LNCaP clone FGC (cell line): ENCODE measurements around the gene DUSP16.

Experiments
- DNase-seq: peaks from one replicate; pipeline ENCODE4 v3.0.0-alpha.2; 2011; ENCODE audit warnings: low read depth
- H3K4me3 ChIP-seq: 2 replicates; pipeline ENCODE4 v1.5.1; 2011; ENCODE audit warnings: mild to moderate bottlenecking, low read depth, low read length, control low read depth
- TF ChIP-seq, protein P1 (sequence below): IDR thresholded peaks from 2 replicates; pipeline ENCODE4 v1.5.1; 2012; ENCODE audit warnings: mild to moderate bottlenecking; ENCODE audit not compliant: control insufficient read depth, insufficient read depth; ENCODE audit errors: extremely low read depth

The DUSP16 gene

DNA sequence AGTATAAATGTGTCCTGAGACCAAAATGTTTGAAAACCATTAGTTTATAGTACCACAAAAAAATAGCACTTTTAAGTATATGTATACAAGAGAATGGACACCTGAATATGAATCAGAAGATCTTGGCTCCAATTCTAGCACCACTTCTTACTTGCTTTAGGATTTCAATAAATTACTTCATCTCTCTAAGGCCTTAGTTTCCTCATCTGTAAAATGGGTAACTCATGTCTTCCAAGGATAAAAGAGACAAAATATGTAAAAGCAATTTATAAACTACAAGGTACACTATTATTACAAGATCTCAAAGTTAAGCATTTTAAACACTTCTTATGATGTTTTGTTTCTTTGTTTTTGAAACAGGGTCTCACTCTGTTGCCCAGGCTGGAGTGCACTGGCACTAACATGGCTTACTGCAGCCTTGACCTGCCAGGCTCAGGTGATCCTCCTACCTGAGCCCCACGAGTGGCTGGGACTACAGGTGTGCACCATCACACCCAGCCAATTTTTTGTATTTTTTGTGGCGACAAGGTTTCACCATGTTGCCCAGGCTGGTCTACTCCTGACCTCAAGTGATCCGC is 9.4 kb downstream of the DUSP16 start:
- DNase-seq, result no peak
- no peak overlapping the region for H3K4me3 ChIP-seq
- TF ChIP-seq, protein P1, sequence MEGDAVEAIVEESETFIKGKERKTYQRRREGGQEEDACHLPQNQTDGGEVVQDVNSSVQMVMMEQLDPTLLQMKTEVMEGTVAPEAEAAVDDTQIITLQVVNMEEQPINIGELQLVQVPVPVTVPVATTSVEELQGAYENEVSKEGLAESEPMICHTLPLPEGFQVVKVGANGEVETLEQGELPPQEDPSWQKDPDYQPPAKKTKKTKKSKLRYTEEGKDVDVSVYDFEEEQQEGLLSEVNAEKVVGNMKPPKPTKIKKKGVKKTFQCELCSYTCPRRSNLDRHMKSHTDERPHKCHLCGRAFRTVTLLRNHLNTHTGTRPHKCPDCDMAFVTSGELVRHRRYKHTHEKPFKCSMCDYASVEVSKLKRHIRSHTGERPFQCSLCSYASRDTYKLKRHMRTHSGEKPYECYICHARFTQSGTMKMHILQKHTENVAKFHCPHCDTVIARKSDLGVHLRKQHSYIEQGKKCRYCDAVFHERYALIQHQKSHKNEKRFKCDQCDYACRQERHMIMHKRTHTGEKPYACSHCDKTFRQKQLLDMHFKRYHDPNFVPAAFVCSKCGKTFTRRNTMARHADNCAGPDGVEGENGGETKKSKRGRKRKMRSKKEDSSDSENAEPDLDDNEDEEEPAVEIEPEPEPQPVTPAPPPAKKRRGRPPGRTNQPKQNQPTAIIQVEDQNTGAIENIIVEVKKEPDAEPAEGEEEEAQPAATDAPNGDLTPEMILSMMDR, result no peak

DNA sequence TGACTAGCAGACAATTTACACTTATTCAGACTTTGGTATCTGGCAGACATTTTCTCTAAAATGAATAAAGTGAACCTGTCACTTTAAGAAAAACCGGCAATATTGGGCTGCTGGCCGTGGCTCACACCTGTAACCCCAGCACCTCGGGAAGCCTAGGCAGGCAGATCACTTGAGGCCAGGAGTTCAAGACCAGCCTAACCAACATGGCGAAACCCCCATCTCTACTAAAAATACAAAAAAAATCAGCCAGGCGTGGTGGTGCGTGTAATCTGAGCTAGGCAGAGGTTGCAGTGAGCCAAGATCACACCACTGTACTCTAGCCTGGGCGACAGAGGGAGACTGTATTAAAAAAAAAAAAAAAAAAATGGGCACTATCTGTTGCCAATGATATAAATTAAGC is 11.5 kb downstream of the DUSP16 start:
- TF ChIP-seq, protein P1, result no peak
- H3K4me3 ChIP-seq, result no peak overlapping the region
- no peak for DNase-seq

DNA sequence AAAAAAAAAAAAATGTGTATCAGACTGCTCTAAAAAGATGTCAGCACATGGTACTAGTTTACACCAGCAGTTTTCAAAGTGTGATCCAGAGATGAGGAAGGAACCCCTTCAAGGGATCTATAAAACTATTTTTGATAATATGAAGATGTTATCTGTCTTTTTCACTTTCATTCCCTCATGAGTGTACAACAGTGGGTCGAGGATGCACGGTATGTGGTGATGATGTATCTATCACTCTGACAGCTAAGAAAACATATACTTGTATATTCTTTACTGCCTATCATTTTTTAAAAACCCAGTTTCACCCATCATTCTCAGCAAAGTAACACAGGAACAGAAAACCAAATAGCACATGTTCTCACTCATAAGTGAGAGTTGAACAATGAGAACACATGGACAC is 12.4 kb downstream of the DUSP16 start:
- TF ChIP-seq, protein P1, result no peak
- DNase-seq, result no peak
- no peak overlapping the region for H3K4me3 ChIP-seq

DNA sequence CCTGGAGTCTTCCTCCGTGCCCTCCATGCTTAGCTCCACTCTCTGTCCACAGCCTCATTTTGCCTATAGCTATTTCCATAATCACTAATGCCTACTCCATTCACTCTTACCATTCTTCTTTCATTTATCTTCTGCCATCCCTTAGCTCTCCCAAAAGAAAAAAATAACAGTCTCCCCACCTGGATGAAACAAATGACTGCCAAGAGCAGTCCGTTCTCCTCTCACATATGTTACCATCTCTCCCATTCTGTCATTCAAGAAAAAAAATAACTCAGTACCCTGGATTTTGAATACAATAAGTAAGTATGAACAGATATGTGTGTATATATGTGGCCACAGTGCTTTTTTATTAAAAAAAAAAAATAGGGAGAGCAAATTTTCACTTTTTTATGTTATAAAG is 13.2 kb downstream of the DUSP16 start:
- DNase-seq, result no peak
- TF ChIP-seq, protein P1, result no peak
- no peak overlapping the region for H3K4me3 ChIP-seq

DNA sequence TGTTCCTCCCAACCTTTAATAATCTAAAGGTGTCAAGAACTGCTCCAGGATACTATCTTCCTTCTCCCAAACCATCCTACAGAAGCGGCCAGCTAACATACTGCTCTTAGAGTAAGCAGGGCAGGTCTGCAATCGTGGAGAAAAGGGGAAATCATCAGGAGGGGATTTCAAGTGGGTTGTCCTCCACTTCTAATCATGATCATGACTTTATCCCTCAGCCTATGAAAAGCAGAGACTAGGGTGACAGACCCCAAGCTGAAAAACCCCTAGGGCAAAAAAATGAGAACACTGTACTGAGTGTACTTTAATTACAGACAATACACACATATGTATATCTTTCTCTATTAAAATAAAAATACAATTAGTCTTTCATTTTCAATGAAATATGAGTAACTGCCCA is 13.9 kb downstream of the DUSP16 start:
- no peak overlapping the region for H3K4me3 ChIP-seq
- TF ChIP-seq, protein P1, result no peak
- no peak for DNase-seq

DNA sequence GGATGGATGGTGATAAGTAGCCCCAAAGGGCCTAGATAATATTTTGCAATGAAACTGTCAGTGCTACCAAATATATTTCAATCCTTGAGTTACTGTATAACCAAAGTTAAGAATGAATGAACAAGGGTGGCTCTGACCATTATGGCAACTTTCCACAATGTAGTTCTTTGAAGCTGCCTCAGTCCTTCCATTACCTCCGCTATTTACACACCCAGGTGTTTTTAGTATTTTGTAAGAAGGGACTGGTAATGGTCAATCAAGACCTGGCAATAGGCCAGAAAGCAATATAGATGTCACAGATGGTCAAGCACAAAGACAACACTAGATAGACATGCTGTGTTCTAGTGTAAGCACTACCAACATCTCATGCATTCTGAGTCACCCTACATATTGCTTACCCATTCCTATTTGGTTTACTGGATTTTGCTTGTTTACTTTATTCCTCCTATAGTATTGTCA is 16.3 kb downstream of the DUSP16 start:
- peak; percentile 47 for DNase-seq
- TF ChIP-seq, protein P1, result no peak
- no peak overlapping the region for H3K4me3 ChIP-seq

DNA sequence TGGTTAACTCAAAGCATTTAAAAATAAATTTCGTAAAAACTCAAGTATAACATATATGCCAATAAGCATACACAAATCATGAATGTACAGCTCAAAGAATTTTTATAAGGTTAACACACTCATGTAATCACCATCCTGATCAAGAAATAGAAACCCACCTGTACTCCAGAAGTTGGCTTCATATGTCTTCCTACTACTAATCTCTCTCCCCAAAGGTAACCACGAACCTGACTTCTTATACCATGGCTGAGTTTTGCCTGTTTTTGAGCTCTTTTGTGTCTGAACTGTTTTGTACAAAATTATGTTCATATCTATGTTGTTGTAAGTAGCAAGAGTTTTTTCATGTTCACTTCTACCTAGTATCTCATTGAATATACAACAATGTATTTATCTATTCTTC is 18.7 kb downstream of the DUSP16 start:
- H3K4me3 ChIP-seq, result no peak overlapping the region
- TF ChIP-seq, protein P1, result no peak
- no peak for DNase-seq
